HEK293T (cell line): ENCODE results near the gene SLC6A12.

Experiments used
- FOXM1 ChIP-seq: fragments of 450-650 bp; IDR thresholded peaks from 2 replicates; pipeline ENCODE4 v1.6.1; 2017; ENCODE audit warnings: mild to moderate bottlenecking, borderline replicate concordance
- L3MBTL2 ChIP-seq: fragments of 450-650 bp; conservative IDR thresholded peaks from 2 replicates; pipeline ENCODE4 v1.6.1; 2016; ENCODE audit warnings: mild to moderate bottlenecking

DNA sequence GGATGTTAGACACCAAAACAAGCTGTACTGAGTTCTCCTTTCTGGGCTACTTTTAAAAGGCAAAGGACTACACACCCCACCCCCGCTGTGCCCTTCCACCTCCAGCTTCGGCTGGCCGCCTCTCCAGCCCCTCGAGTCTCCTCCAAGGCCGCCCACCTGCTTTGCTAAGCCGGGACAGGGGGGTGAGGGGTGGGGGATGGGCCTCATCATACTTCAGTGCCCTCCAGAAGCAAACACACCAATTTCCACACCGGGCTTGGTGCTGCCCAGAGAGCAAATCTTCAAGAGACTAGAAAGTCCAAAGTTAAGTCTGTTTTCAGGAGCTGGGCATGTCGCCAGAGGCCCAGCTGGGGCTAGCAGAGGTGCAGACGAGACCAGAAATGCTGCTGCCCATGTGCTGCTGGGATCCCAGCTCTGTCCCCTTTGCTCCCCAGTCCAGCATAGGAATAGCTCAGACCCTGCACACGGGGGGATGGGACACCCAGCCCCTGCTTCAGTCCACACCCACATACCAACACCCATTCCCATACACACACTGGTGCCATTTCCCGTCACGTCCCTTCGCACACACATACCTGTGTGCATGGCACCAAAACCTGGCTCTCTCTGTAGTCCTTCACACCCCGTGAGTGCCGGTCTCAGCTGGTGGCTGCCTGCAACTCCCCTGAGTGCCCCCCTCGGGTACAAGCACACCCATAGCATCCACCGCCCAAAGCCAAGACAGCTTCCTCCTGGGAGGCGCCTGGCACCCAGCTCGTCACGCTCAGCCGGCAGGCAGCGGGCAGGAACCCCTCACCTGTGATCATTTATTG lies 1.0 kb downstream of the SLC6A12 start:
- TF ChIP-seq L3MBTL2 (no peak), FOXM1 (no peak)
